ENCODE data around the gene RIC8A. TPM values are rescaled to one million over a fixed set of nuclear protein-coding genes. Genes with fewer than 3 reads are reported as not detected.

The RIC8A gene
- total and polyA plus RNA-seq, 2 of the 13 experiments (the other 11 are each of a cell fraction or from before 2014, with no cell fraction given): 62.1 to 63.8 TPM

- TF ChIP-seq ZNF318 (CRISPR knock-in tag; IDR thresholded peaks at IDR 0.05) (no peak), ESRRA (CRISPR knock-in tag; IDR thresholded peaks at IDR 0.05; ENCODE audit: low read depth) (no peak; the same call in 1 of the 2 replicates), ZNF441 (CRISPR knock-in tag; IDR thresholded peaks at IDR 0.05; ENCODE audit: borderline replicate concordance) (no peak), SPEN (CRISPR knock-in tag; IDR thresholded peaks at IDR 0.05; ENCODE audit: low read depth) (peak; percentile 82; the same call in 1 of the 2 replicates), HNRNPUL1 (IDR thresholded peaks at IDR 0.05; ENCODE audit: low read depth, low read length) (no peak), U2AF1 (optimal IDR thresholded peaks at IDR 0.05; ENCODE audit: low read depth, low read length) (no peak), ZNF530 (CRISPR knock-in tag; IDR thresholded peaks at IDR 0.05; ENCODE audit: low read depth) (no peak), ZKSCAN5 (CRISPR knock-in tag; IDR thresholded peaks at IDR 0.05) (no peak), ZFP36L1 (CRISPR knock-in tag; IDR thresholded peaks at IDR 0.05) (peak; percentile 88; the same call in 1 of the 2 replicates), ZNF12 (CRISPR knock-in tag; IDR thresholded peaks at IDR 0.05) (no peak), FOXP4 (CRISPR knock-in tag; IDR thresholded peaks at IDR 0.05) (0 out of 2 replicates have a peak, but pooled peaks have one; percentile 24), ELF4 (CRISPR knock-in tag; IDR thresholded peaks at IDR 0.05; ENCODE audit: borderline replicate concordance) (peak; percentile 89; the same call in 1 of the 2 replicates), SCMH1 (CRISPR knock-in tag; IDR thresholded peaks at IDR 0.05; ENCODE audit: borderline replicate concordance) (no peak), AKNA (CRISPR knock-in tag; IDR thresholded peaks at IDR 0.05; ENCODE audit: borderline replicate concordance) (no peak)
Measured at GRCh38 chr11:207208-207862, at the start of gene RIC8A, which contains the start of gene BET1L (continued).
